ENCODE data around the gene THOC6. TPM values are rescaled to one million over a fixed set of nuclear protein-coding genes. Genes with fewer than 3 reads are reported as not detected.

The THOC6 gene
- total RNA-seq, 1 experiment from 2014 or later, result 76.5 TPM

GRCh38 chr16:3023669-3024478 is at the start of gene THOC6, which contains the start of gene HCFC1R1 (continued):
- TF ChIP-seq AR (CRISPR knock-in tag; IDR thresholded peaks at IDR 0.05), result 0 out of 2 replicates have a peak, but pooled peaks have one; percentile 5
- no peak for TF ChIP-seq ATF2 (CRISPR knock-in tag; IDR thresholded peaks at IDR 0.05; ENCODE audit: borderline replicate concordance, low read depth)
- TF ChIP-seq ATF3 (CRISPR knock-in tag; conservative IDR thresholded peaks at IDR 0.05), result no peak
- peak; percentile 87 for TF ChIP-seq MAX (CRISPR knock-in tag; IDR thresholded peaks at IDR 0.05)
- TF ChIP-seq TEAD1 (CRISPR knock-in tag; IDR thresholded peaks at IDR 0.05), result peak; percentile 44; the same call in 1 of the 2 replicates
- no peak for TF ChIP-seq JUN (CRISPR knock-in tag; IDR thresholded peaks at IDR 0.05)
- TF ChIP-seq FOXP4 (CRISPR knock-in tag; IDR thresholded peaks at IDR 0.05), result 0 out of 2 replicates have a peak, but pooled peaks have one; percentile 16
- no peak for TF ChIP-seq ZNF121 (CRISPR knock-in tag; IDR thresholded peaks at IDR 0.05)
- peak; percentile 75 for TF ChIP-seq ZMAT4 (CRISPR knock-in tag; IDR thresholded peaks at IDR 0.05)
- TF ChIP-seq CDX4 (CRISPR knock-in tag; IDR thresholded peaks at IDR 0.05; ENCODE audit: borderline replicate concordance), result no peak; the same call in 1 of the 2 replicates
- TF ChIP-seq USF1 (CRISPR knock-in tag; IDR thresholded peaks at IDR 0.05), result peak; percentile 98
- TF ChIP-seq ZBTB43 (CRISPR knock-in tag; IDR thresholded peaks at IDR 0.05), result peak; percentile 36; the same call in 1 of the 2 replicates

All from WTC11 (cell line).